GM11168 (cell line): ENCODE data around the gene PCDHA7.
"Not testable (repeated sequence)": the region's sequence is repeated elsewhere in the genome, so short reads cannot be mapped to it uniquely, and the experiment has no call there.

Source experiments
- in situ Hi-C: fragments of 300-500 bp; cut with MboI; formaldehyde crosslinking; loops from one replicate; pipeline ENCODE4 v1.12.0; 2022; ENCODE audit warnings: low sequenced_read_pairs; ENCODE audit not compliant: unreplicated experiment

PCDHA7 gene

GRCh38 chr5:140821375-140822280, 12.4 kb upstream of the PCDHA7 start, which contains the start of gene PCDHA5:
PCDHA5 (plus strand) TSS chr5:140821613.
- in situ Hi-C loops = no loop called here

GRCh38 chr5:140822281-140822629, 11.8 kb upstream of the PCDHA7 start:
- in situ Hi-C loops = no loop called here

- in situ Hi-C loops = not testable (repeated sequence)
Measured at GRCh38 chr5:140822969-140823368, 11.1 kb upstream of the PCDHA7 start.

- in situ Hi-C loops = no loop called here
Measured at GRCh38 chr5:140823475-140823874, 10.6 kb upstream of the PCDHA7 start.

- in situ Hi-C loops = no loop called here
Measured at GRCh38 chr5:140827704-140828361, 6.2 kb upstream of the PCDHA7 start, which contains the start of gene PCDHA6. PCDHA6 (plus strand) TSS chr5:140827960; CDS start chr5:140828092, 132 bp downstream.

GRCh38 chr5:140828362-140828737, 5.7 kb upstream of the PCDHA7 start:
- in situ Hi-C loops = no loop called here

GRCh38 chr5:140829511-140830501, 4.3 kb upstream of the PCDHA7 start:
- in situ Hi-C loops = not testable (repeated sequence)

GRCh38 chr5:140834439-140835008, 455 bp downstream of the PCDHA7 start:
- in situ Hi-C loops = not testable (repeated sequence)

GRCh38 chr5:140835622-140836510, 1.8 kb downstream of the PCDHA7 start:
- in situ Hi-C loops = no loop called here

GRCh38 chr5:140840978-140841962, 7.2 kb downstream of the PCDHA7 start, which contains the start of gene PCDHA8:
PCDHA8 (plus strand) TSS chr5:140841187; CDS start chr5:140841322, 135 bp downstream.
- in situ Hi-C loops = no loop called here

GRCh38 chr5:140842798-140843733, 9.0 kb downstream of the PCDHA7 start:
- in situ Hi-C loops = no loop called here

- in situ Hi-C loops = not testable (repeated sequence)
Measured at GRCh38 chr5:140848139-140849102, 14.4 kb downstream of the PCDHA7 start, which contains the start of gene PCDHA9. PCDHA9 (plus strand) TSS chr5:140848382; CDS start chr5:140848496, 114 bp downstream.

- in situ Hi-C loops = not testable (repeated sequence)
Measured at GRCh38 chr5:140849831-140850634, 16.0 kb downstream of the PCDHA7 start.
